OCI-LY3 (cell line): ENCODE results near the gene FBXL19.

Source experiments
- H2AFZ ChIP-seq: fragments of 200-600, 300-600 bp; shearing (Covaris generic); 2 replicates; pipeline ENCODE4 v1.6.0; 2014; ENCODE audit warnings: antibody characterized with exemption, low read depth, low read length
- H3K27ac ChIP-seq: fragments of 200-600, 300-600 bp; sonication (generic); 2 replicates; pipeline ENCODE4 v1.5.1; 2014; ENCODE audit warnings: mild to moderate bottlenecking, low read length, moderate library complexity, mixed read lengths
- H3K27me3 ChIP-seq: fragments of 200-600, 300-600 bp; sonication (generic); 2 replicates; pipeline ENCODE4 v1.6.1; 2014; ENCODE audit warnings: low read depth, low read length, mixed read lengths
- H3K36me3 ChIP-seq: fragments of 200-600, 300-600 bp; sonication (generic); replicated peaks from 2 replicates; pipeline ENCODE3; 2014; ENCODE audit warnings: low read depth, low read length, mixed read lengths
- H3K4me1 ChIP-seq: fragments of 300-600, 200-600 bp; sonication (generic); 2 replicates; pipeline ENCODE4 v1.6.1; 2014; ENCODE audit warnings: low read length, mixed read lengths
- H3K4me2 ChIP-seq: fragments of 200-600, 300-600 bp; sonication (generic); 2 replicates; pipeline ENCODE4 v1.6.1; 2014; ENCODE audit warnings: low read length, mixed read lengths
- H3K4me3 ChIP-seq: fragments of 300-600, 200-600 bp; sonication (generic); 2 replicates; pipeline ENCODE4 v1.5.1; 2014; ENCODE audit warnings: antibody characterized with exemption, mild to moderate bottlenecking, low read length, moderate library complexity
- H3K79me2 ChIP-seq: fragments of 300-600, 200-600 bp; shearing (Covaris generic); 2 replicates; pipeline ENCODE4 v1.6.1; 2014; ENCODE audit warnings: mild to moderate bottlenecking, low read length, mixed read lengths
- H3K9ac ChIP-seq: fragments of 300-600, 200-600 bp; shearing (Covaris generic); 2 replicates; pipeline ENCODE4 v1.6.0; 2014; ENCODE audit warnings: mild to moderate bottlenecking, low read length, moderate library complexity
- H3K9me3 ChIP-seq: fragments of 200-600, 300-600 bp; shearing (Covaris generic); 2 replicates; pipeline ENCODE4 v1.6.1; 2014; ENCODE audit warnings: low read length, mixed read lengths; ENCODE audit not compliant: insufficient read depth
- H4K20me1 ChIP-seq: fragments of 200-600, 300-600 bp; sonication (generic); 2 replicates; pipeline ENCODE4 v1.6.1; 2016; ENCODE audit warnings: low read length, mixed read lengths; ENCODE audit not compliant: insufficient read depth
- EZH2phosphoT487 ChIP-seq: fragments of 200-600 bp; shearing (Covaris generic); IDR thresholded peaks from 2 replicates; pipeline ENCODE4 v1.6.1; 2018; ENCODE audit warnings: antibody characterized with exemption, mixed run types, low read depth
- TF ChIP-seq, protein P1 (sequence below): fragments of 200-600, 300-600 bp; sonication (generic); IDR thresholded peaks from 2 replicates; pipeline ENCODE4 v1.5.1; 2014; ENCODE audit warnings: antibody characterized with exemption, low read length, low read depth

FBXL19 gene

DNA sequence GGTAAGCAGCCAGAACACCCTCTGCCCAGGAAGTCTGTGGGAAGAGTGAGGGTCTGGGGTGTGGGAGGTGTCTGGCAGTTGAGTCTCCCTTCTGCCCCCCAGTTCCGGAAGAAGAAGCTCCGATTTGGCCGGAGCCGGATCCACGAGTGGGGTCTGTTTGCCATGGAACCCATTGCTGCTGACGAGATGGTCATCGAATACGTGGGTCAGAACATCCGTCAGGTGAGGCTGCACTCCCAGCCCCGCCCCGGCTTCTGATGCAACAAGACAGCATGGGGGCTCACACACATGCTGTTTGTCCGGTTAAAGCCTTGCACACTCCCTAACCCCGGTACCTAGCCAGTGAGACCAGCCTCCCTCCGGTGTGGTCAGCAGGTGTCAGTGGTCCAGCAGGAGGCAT, 57.6 kb downstream of the FBXL19 start:
- Histone ChIP-seq H3K27ac (no peak overlapping the region), H3K36me3 (peaks cover 26% of the 10 kb centered on the region), H3K79me2 (no peaks in the 10 kb centered on the region), H3K4me1 (no peaks in the 10 kb centered on the region), H3K27me3 (no peaks in the 10 kb centered on the region), H4K20me1 (no peaks in the 10 kb centered on the region), H3K9me3 (no peaks in the 10 kb centered on the region), H3K9ac (no peak overlapping the region), H3K4me2 (no peak overlapping the region), H2AFZ (no peak overlapping the region), H3K4me3 (no peak overlapping the region)
- TF ChIP-seq, protein P1, sequence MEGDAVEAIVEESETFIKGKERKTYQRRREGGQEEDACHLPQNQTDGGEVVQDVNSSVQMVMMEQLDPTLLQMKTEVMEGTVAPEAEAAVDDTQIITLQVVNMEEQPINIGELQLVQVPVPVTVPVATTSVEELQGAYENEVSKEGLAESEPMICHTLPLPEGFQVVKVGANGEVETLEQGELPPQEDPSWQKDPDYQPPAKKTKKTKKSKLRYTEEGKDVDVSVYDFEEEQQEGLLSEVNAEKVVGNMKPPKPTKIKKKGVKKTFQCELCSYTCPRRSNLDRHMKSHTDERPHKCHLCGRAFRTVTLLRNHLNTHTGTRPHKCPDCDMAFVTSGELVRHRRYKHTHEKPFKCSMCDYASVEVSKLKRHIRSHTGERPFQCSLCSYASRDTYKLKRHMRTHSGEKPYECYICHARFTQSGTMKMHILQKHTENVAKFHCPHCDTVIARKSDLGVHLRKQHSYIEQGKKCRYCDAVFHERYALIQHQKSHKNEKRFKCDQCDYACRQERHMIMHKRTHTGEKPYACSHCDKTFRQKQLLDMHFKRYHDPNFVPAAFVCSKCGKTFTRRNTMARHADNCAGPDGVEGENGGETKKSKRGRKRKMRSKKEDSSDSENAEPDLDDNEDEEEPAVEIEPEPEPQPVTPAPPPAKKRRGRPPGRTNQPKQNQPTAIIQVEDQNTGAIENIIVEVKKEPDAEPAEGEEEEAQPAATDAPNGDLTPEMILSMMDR = no peak
- no peak for TF ChIP-seq EZH2phosphoT487

DNA sequence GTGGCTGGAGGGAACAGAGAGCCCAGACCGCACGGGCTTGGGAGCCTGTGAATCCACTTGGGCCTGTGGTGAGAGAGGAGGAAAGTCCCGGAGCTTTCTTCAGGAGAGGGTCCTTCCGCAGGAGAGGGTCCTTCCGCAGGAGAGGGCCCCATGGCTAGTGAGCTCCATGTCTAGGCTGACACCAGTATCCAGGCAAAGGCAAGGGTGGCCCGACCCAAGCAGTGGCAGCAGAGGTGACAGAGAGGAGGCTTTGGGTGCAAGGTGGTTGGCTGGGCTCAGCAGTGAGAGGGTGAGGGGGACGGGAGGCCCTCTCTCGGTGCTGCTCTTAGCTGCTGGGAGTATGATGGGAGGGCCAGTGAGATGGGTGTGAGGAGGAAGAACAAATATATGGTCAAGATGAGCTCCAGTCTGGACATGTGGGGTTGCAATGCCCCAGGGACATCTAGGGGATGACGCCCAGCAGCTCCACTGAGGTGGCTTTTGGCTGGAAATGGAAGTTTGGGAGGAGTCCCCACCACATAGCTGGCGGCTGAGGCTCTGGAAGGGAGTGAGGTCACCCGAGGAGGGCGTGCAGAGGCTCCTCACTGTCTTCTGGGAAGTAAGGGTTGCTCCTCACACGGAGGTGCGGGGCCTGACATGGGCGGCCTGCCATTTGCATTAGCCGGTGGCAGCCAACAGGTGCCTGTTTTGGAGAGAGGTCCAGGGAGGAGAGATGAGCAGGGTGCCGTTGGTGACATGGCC, 59.3 kb downstream of the FBXL19 start:
- H3K27me3 ChIP-seq = no peaks in the 10 kb centered on the region
- H4K20me1 ChIP-seq = no peaks in the 10 kb centered on the region
- no peak overlapping the region for H3K4me3 ChIP-seq
- no peak overlapping the region for H3K27ac ChIP-seq
- H3K4me2 ChIP-seq = no peak overlapping the region
- no peak overlapping the region for H2AFZ ChIP-seq
- no peaks in the 10 kb centered on the region for H3K4me1 ChIP-seq
- H3K9ac ChIP-seq = no peak overlapping the region
- no peaks in the 10 kb centered on the region for H3K9me3 ChIP-seq
- TF ChIP-seq, protein P1 = no peak
- no peak for TF ChIP-seq EZH2phosphoT487
- no peaks in the 10 kb centered on the region for H3K79me2 ChIP-seq
- peaks cover 20% of the 10 kb centered on the region for H3K36me3 ChIP-seq

DNA sequence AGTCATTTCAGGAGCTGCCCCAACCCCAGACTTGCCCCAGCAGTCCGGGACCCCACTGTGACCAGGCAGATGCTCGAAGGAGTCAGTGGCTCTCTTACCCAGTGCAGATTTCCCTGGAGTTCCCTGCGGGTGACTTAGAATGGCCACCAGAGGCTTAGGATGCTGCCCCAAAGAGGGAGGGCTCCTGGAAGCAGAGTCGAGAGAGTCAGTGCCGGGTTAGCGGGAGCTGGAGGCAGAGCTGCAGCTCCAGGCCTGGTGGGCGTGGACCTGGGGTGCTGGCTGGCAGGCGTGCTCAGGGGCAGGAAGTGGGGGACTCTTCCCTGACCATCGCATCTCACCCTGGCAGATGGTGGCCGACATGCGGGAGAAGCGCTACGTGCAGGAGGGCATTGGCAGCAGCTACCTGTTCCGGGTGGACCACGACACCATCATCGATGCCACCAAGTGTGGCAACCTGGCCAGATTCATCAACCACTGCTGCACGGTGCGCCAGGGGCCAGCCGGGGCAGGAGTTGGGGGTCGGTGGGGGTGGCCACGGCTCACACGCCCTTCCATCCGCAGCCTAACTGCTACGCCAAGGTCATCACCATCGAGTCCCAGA, 60.0 kb downstream of the FBXL19 start:
- no peaks in the 10 kb centered on the region for H4K20me1 ChIP-seq
- TF ChIP-seq, protein P1 = no peak
- no peak for TF ChIP-seq EZH2phosphoT487
- H2AFZ ChIP-seq = no peak overlapping the region
- no peaks in the 10 kb centered on the region for H3K4me1 ChIP-seq
- H3K79me2 ChIP-seq = no peaks in the 10 kb centered on the region
- H3K36me3 ChIP-seq = peaks cover 20% of the 10 kb centered on the region
- no peak overlapping the region for H3K4me2 ChIP-seq
- no peaks in the 10 kb centered on the region for H3K27me3 ChIP-seq
- no peak overlapping the region for H3K9ac ChIP-seq
- no peak overlapping the region for H3K27ac ChIP-seq
- no peaks in the 10 kb centered on the region for H3K9me3 ChIP-seq
- no peak overlapping the region for H3K4me3 ChIP-seq

DNA sequence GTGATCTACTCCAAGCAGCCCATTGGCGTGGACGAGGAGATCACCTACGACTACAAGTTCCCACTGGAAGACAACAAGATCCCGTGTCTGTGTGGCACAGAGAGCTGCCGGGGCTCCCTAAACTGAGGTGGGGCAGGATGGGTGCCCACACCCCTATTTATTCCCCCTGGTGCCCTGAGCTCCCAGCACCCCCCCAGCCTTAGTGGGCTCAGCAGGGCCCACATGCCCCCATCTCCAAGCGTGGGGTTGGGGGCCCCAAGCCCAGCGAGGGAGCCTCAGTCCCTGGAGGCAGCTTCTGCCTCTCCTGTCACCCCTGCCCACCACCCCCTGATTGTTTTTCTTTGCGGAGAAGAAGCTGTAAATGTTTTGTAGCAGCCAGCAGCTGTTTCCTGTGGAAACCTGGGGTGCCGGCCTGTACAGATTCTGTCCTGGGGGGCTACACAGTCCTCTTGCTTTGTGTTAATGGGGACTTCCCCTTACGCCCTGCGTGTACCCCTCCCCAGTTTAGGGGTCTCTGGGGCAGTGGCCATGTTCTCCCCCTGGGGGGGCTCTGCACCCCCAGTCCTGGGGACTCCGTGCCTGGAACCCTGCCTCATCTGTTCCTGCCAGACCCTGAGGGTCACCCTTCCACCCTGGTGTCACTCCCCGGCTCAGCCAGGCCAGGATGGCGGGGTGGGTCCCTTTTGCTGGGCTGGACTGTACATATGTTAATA, 60.7 kb downstream of the FBXL19 start:
- Histone ChIP-seq H2AFZ (no peak overlapping the region), H3K36me3 (peaks cover 20% of the 10 kb centered on the region), H3K79me2 (no peaks in the 10 kb centered on the region), H3K4me3 (no peak overlapping the region), H3K27ac (no peak overlapping the region), H3K9ac (no peak overlapping the region), H3K4me2 (no peak overlapping the region), H3K9me3 (no peaks in the 10 kb centered on the region), H4K20me1 (no peaks in the 10 kb centered on the region), H3K4me1 (peaks cover 5% of the 10 kb centered on the region), H3K27me3 (no peaks in the 10 kb centered on the region)
- TF ChIP-seq EZH2phosphoT487 = no peak
- TF ChIP-seq, protein P1 = no peak
